Measurements from ENCODE around the gene SVIL.
"Not testable (repeated sequence)": the region's sequence is repeated elsewhere in the genome, so short reads cannot be mapped to it uniquely, and the experiment has no call there.

SVIL gene

GRCh38 chr10:29586509-29586908 lies 48.3 kb downstream of the SVIL start:
- no peak overlapping the region for H3K27ac ChIP-seq
- TF ChIP-seq CTCF (conservative IDR thresholded peaks at IDR 0.05) (no peak), ZFX (IDR thresholded peaks at IDR 0.05) (no peak)

- TF ChIP-seq CTCF (conservative IDR thresholded peaks at IDR 0.05) (no peak), ZFX (IDR thresholded peaks at IDR 0.05) (no peak)
- H3K27ac ChIP-seq: no peak overlapping the region
Measured at GRCh38 chr10:29585488-29585976, 49.2 kb downstream of the SVIL start.

- TF ChIP-seq CTCF (conservative IDR thresholded peaks at IDR 0.05) (no peak), ZFX (IDR thresholded peaks at IDR 0.05) (no peak)
- no peak overlapping the region for H3K27ac ChIP-seq
Measured at GRCh38 chr10:29584436-29584835, 50.3 kb downstream of the SVIL start.

GRCh38 chr10:29583674-29584073 lies 51.1 kb downstream of the SVIL start:
- TF ChIP-seq CTCF (conservative IDR thresholded peaks at IDR 0.05) (no peak), ZFX (IDR thresholded peaks at IDR 0.05) (no peak)
- H3K27ac ChIP-seq: no peak overlapping the region

- H3K27ac ChIP-seq: not testable (repeated sequence)
Measured at GRCh38 chr10:29582769-29583168, 52.0 kb downstream of the SVIL start.

- TF ChIP-seq ZFX (IDR thresholded peaks at IDR 0.05): no peak
- TF ChIP-seq CTCF (conservative IDR thresholded peaks at IDR 0.05): no peak
- no peak overlapping the region for H3K27ac ChIP-seq
Measured at GRCh38 chr10:29579455-29579970, 55.3 kb downstream of the SVIL start.

- no peak overlapping the region for H3K27ac ChIP-seq
- no peak for TF ChIP-seq CTCF (conservative IDR thresholded peaks at IDR 0.05)
- TF ChIP-seq ZFX (IDR thresholded peaks at IDR 0.05): no peak
Measured at GRCh38 chr10:29578457-29578856, 56.3 kb downstream of the SVIL start.

- H3K27ac ChIP-seq: no peak overlapping the region
Measured at GRCh38 chr10:29576681-29577080, 58.1 kb downstream of the SVIL start.

More at GRCh38 chr10:29576681-29577080, 58.1 kb downstream of the SVIL start:
- TF ChIP-seq CTCF (conservative IDR thresholded peaks at IDR 0.05) (no peak), ZFX (IDR thresholded peaks at IDR 0.05) (no peak)

Data from C4-2B (cell line).